RWPE1 (cell line): Measurements from ENCODE around the gene FLAD1.
A peak's percentile ranks its signal among the peaks of the same experiment; 100 is the strongest.

ENCODE experiments used
- CTCF ChIA-PET: fragments of 350-600 bp; sonication (Branson Sonifier 250); formaldehyde crosslinking; extraction: SDS; loops from one replicate; lab custom pipeline; 2021; lab: Yijun Ruan, JAX
- POLR2A ChIA-PET: fragments of 400-600 bp; formaldehyde crosslinking; extraction: SDS; loops from one replicate; lab custom pipeline; 2020; ENCODE audit warnings: antibody characterized with exemption; ENCODE audit not compliant: low non-redundant PET; lab: Yijun Ruan, JAX
- DNase-seq: peaks from one replicate; pipeline ENCODE4 v3.0.0; 2012; ENCODE audit warnings: low spot score
- H3K27ac ChIP-seq: fragments of 450-650 bp; 2 replicates; pipeline ENCODE4 v1.5.1; 2017
- CTCF ChIP-seq: fragments of 450-650 bp; conservative IDR thresholded peaks from 2 replicates; pipeline ENCODE4 v1.5.1; 2017; ENCODE audit warnings: low read depth, mild to moderate bottlenecking

The FLAD1 gene

GRCh38 chr1:155012776-155013602, 29.8 kb downstream of the FLAD1 start:
- TF ChIP-seq CTCF = no peak
- DNase-seq = no peak
- POLR2A ChIA-PET = no interaction called here
- H3K27ac ChIP-seq = peak overlapping the region; percentile 100
- CTCF ChIA-PET = interaction anchor here (1.2 to 1.3 kb wide), 2 partner anchors 9 to 40 kb away, joined by 3 read pairs; no protein-coding TSS in a partner anchor

GRCh38 chr1:155013632-155014031, 30.5 kb downstream of the FLAD1 start:
- DNase-seq = no peak
- POLR2A ChIA-PET = no interaction called here
- TF ChIP-seq CTCF = no peak
- CTCF ChIA-PET = interaction anchor here (0.7 to 1.2 kb wide), 2 partner anchors 20 to 39 kb away, joined by 3 read pairs; no protein-coding TSS in a partner anchor
- H3K27ac ChIP-seq = peak overlapping the region; percentile 100

GRCh38 chr1:155014709-155015508, 31.8 kb downstream of the FLAD1 start:
- ChIA-PET CTCF (interaction anchor here (1.0 to 1.5 kb wide), 2 partner anchors 15 to 19 kb away, joined by 3 read pairs; no protein-coding TSS in a partner anchor), POLR2A (no interaction called here)
- H3K27ac ChIP-seq = peak overlapping the region; percentile 100
- DNase-seq = no peak
- TF ChIP-seq CTCF = no peak

GRCh38 chr1:155015527-155016230, 32.5 kb downstream of the FLAD1 start:
- CTCF ChIA-PET = interaction anchor here (1.0 to 2.7 kb wide), 3 partner anchors 12 to 19 kb away, joined by 3 to 26 read pairs (median 3); partner anchors contain the start of gene ZBTB7B
- POLR2A ChIA-PET = no interaction called here
- no peak for TF ChIP-seq CTCF
- peak overlapping the region; percentile 100 for H3K27ac ChIP-seq
- DNase-seq = no peak

GRCh38 chr1:155016231-155016831, 33.2 kb downstream of the FLAD1 start:
- H3K27ac ChIP-seq = peak overlapping the region; percentile 100
- no peak for TF ChIP-seq CTCF
- POLR2A ChIA-PET = no interaction called here

More at GRCh38 chr1:155016231-155016831, 33.2 kb downstream of the FLAD1 start:
- CTCF ChIA-PET = interaction anchor here (0.6 to 2.7 kb wide), 3 partner anchors 13 to 29 kb away, joined by 3 to 26 read pairs (median 4); partner anchors contain the start of gene ZBTB7B
- DNase-seq = no peak
